ENCODE measurements around the gene SKI.

The SKI gene

GRCh38 chr1:2298685-2299084, 70.6 kb downstream of the SKI start:
- no peak for DNase-seq

- DNase-seq = no peak
Measured at GRCh38 chr1:2299131-2299627, 71.1 kb downstream of the SKI start.

DNA sequence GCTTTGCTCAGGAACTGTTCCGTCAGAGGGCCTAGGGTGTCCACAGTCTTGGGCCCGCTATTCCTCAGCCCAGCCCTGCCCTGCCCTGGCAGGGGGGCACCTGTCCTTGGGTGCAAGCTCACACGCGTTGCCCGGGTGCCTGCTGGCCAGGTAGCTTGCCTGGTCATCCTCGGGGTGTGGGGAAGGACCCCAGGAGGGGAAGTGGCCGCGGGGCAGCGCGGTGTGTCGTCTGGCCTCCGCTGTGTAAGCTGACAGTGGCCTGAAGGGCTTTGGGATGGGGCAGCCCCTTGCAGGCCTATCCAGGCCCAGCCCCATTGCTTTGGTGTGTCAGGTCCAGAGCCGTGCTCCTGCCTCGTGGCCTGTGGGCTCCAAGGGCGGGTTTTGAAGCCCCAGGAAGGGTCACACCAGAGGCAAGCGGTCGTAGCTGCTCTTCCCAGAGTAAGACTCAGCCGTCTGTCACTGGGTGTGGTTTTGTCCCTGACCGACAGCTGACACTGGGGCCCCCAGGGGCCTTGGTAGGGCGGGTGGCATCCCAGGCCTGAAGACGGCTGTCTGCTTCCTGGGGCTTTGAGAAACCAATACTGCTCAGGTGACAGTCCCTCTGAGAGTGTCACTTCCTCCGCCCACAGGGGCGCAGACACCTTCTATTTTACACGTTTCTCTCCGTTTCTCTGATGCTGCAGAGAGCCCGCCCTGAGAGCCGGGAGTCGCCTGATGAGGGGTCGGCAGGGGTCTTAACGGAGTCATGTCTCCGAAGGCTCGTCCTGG, 72.1 kb downstream of the SKI start:
- DNase-seq = peak; percentile 91

GRCh38 chr1:2300851-2301606, 72.9 kb downstream of the SKI start:
- peak; percentile 95 for DNase-seq

GRCh38 chr1:2301607-2302291, 73.6 kb downstream of the SKI start:
- no peak for DNase-seq

GRCh38 chr1:2302292-2302925, 74.3 kb downstream of the SKI start:
- DNase-seq = no peak

DNA sequence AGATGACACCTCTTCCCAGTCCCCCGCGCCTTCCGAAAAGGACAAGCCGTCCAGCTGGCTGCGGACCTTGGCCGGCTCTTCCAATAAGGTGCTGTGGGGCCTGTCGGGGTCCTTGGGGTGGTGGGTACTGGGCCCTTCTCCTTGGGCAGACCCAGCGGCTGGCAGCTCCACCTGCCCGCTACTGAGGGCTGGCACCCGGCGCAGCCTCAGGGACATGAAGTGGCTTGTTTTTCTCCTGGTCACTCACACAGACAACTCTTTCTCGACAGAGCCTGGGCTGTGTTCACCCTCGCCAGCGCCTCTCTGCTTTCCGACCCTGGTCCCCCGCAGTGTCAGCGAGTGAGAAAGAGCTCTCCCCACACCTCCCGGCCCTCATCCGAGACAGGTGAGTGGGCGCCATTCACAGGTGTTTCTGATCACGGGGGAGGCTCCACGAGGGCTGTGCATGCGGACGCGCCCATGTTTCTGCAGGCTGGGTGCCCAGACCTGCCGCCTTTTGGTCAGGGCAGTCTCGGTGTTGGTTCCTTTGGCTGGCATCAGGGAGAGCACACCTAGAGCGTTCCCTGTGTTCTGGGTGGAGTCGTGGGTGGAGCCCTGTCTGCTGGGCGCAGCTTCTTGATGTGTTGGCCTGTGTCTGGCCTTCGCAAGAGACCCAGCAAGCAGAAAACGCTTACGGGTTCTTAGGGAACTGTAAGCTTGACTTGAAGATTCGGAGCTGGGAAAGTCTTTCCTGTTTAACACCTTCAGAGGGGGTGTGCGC, 75.1 kb downstream of the SKI start:
- DNase-seq = no peak

DNA sequence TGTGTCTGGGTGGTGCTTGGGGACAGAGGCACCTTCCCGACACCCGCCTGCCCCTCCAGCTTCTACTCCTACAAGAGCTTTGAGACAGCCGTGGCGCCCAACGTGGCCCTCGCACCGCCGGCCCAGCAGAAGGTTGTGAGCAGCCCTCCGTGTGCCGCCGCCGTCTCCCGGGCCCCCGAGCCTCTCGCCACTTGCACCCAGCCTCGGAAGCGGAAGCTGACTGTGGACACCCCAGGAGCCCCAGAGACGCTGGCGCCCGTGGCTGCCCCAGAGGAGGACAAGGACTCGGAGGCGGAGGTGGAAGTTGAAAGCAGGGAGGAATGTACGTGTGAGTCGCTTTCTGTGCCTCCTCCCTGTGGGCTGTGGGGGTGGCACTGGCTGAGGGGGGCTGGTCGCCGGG, 75.7 kb downstream of the SKI start:
- DNase-seq = no peak

- DNase-seq = no peak
Measured at GRCh38 chr1:2304282-2304681, 76.2 kb downstream of the SKI start.

GRCh38 chr1:2304921-2305681, 77.0 kb downstream of the SKI start:
- DNase-seq = no peak

DNA sequence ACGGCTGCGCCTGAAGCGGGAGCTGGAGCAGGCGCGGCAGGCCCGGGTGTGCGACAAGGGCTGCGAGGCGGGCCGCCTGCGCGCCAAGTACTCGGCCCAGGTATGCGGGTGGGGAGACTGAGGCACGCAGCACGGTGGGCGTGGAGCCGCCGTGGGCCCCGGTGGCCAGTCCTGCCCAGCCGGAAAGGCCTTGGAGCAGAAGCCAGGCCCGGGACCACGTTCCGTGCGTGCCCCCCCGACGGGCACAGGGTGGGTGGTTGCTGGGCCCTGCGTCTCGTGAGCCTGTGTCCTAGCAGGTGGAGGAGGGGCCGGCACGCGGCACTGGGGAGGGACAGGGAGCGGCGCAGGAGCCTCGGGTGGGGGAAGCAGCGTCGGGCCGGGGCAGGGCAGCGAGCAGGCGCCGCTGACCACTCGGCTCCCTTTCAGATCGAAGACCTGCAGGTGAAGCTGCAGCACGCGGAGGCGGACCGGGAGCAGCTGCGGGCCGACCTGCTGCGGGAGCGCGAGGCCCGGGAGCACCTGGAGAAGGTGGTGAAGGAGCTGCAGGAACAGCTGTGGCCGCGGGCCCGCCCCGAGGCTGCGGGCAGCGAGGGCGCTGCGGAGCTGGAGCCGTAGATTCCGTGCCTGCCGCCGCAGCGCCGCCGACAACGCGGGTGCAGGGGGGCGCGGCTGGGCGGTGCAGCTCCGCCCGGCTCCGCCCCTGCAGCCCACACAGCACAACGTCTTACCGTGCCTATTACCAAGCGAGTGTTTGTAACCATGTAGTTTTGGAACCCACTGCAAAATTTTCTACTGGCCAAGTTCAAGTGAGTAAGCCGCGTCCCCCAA, 78.2 kb downstream of the SKI start:
- DNase-seq = no peak

DNA sequence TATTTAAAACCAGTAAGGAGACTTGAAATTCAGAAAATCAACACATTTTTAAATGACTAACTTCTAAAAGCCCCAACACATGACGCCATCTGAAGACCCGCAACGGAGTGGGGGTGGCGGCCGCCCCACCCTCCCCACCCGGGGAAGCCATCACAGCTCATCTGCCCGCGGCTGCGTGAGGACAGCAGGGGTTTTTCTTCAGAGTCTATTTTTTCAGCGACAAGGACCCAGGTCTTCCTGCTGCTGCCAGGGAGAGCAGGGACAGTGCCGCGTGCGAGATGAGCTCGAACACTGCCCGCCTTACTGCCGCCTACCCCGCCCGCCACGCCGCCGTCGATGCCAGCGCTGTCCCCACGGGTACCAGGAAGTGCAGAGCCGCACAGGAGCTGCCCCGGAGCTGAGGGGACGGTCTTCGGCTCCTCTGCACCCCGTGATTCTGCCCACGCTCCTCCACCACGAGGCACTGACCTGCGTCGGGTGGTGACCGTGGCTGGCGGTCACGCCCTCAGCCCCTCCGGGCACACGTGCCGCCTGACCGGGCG, 79.0 kb downstream of the SKI start:
- no peak for DNase-seq

- DNase-seq = no peak
Measured at GRCh38 chr1:2307972-2308371, 79.9 kb downstream of the SKI start.

GRCh38 chr1:2308844-2309243, 80.7 kb downstream of the SKI start:
- no peak for DNase-seq

DNA sequence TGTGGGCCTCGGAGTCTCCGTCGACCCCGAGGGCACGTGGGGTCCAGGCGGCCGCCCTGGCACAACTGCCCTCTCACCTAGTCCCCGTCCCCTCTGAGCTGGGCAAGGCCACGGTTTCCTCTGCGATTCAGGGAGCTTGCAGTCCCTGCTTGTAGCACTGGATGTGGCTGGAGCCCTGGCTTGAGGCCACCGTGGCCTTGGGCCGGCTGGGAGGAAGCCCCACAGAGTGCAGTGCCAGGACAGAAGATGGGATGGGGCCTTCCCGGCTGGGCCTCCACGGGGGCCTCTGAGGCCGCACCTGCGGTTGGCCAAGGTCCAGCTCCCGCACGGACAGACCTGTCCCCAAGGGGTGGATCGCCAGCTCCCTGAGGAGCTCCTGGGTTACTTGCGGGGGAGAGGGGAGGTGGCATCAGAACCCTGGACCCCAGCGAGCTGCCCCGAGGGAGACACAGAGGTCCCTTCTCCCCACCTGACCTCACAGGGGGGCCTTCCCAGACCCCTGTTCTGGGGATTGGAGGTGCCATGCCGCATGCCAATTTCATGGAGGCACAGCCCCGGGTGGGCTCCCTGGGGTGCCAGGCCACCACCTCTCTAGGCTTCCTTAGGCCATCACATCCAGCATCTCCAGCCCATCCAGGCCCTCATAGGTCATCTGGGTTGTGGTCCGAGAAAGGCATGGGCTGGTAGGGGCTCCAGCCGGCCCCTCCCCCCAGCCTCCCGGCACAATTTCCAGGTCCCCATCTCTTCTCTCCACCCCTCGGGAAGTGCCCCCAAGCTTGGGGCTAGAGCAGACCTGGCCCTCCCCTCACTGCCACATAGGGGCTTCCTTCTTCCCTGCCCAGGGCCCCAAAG, 82.4 kb downstream of the SKI start:
- no peak for DNase-seq

- peak; percentile 53 for DNase-seq
Measured at GRCh38 chr1:2311184-2312032, 83.3 kb downstream of the SKI start.

- no peak for DNase-seq
Measured at GRCh38 chr1:2312160-2312514, 84.0 kb downstream of the SKI start.

GRCh38 chr1:2312515-2313301, 84.6 kb downstream of the SKI start:
- DNase-seq = no peak
